PC-9 (cell line): ENCODE data around the gene BPIFB1. TPM values are rescaled to one million over a fixed set of nuclear protein-coding genes. Genes with fewer than 3 reads are reported as not detected.

Experiments used
- BruUV-seq: library from RNA; stranded (reverse); fragments of 400-500 nt; replicated peaks from 2 replicates; lab custom pipeline; 2021; lab: Mats Ljungman, UMichigan
- CTCF ChIA-PET: fragments of 300-600 bp; sonication (Branson Sonifier 250); formaldehyde crosslinking; loops from one replicate; lab custom pipeline; 2022; ENCODE audit warnings: antibody characterized with exemption; lab: Charles Lee
- POLR2A ChIA-PET: fragments of 300-600 bp; sonication (Branson Sonifier 250); formaldehyde crosslinking; loops from one replicate; lab custom pipeline; 2022; ENCODE audit warnings: antibody characterized with exemption; ENCODE audit not compliant: unreplicated experiment; lab: Charles Lee
- DNase-seq, 2 experiments: peaks; one replicate each; pipeline versions ENCODE4 v3.0.0 to v3.0.0-alpha.2; 2015 to 2022; ENCODE audit warnings: mixed read lengths in 1 of 2
- H2AFZ ChIP-seq: fragments of 200-600 bp; sonication (generic); 2 replicates; pipeline ENCODE4 v1.8.1; 2017; ENCODE audit warnings: antibody characterized with exemption
- H3F3A ChIP-seq: fragments of 200-600 bp; sonication (generic); 2 replicates; pipeline ENCODE4 v1.8.1; 2017; ENCODE audit warnings: antibody characterized with exemption, mild to moderate bottlenecking, low read depth; ENCODE audit not compliant: insufficient read depth
- H3K27ac ChIP-seq: fragments of 200-600 bp; sonication (generic); 2 replicates; pipeline ENCODE4 v1.6.1; 2016; ENCODE audit warnings: mixed run types
- H3K27me3 ChIP-seq: fragments of 200-600 bp; sonication (generic); 2 replicates; pipeline ENCODE4 v1.6.1; 2016; ENCODE audit warnings: low read depth, mixed run types; ENCODE audit not compliant: insufficient read depth
- H3K36me3 ChIP-seq: fragments of 200-600 bp; sonication (generic); 2 replicates; pipeline ENCODE4 v1.6.1; 2016; ENCODE audit warnings: low read depth, mixed run types
- H3K4me1 ChIP-seq: fragments of 200-600 bp; sonication (generic); replicated peaks from 2 replicates; pipeline ENCODE4 v1.6.1; 2016; ENCODE audit warnings: mixed run types; ENCODE audit not compliant: insufficient read depth
- H3K4me2 ChIP-seq: fragments of 200-600 bp; sonication (generic); 2 replicates; pipeline ENCODE4 v1.6.1; 2017; ENCODE audit warnings: mixed run types
- H3K4me3 ChIP-seq: fragments of 200-600 bp; sonication (generic); 2 replicates; pipeline ENCODE4 v1.6.1; 2016; ENCODE audit warnings: mixed run types
- H3K79me2 ChIP-seq: fragments of 200-600 bp; sonication (generic); 2 replicates; pipeline ENCODE4 v1.6.1; 2017; ENCODE audit warnings: low read depth, mixed run types
- H3K9me2 ChIP-seq: fragments of 200-600 bp; sonication (generic); 2 replicates; pipeline ENCODE4 v1.8.1; 2017; ENCODE audit warnings: mild to moderate bottlenecking; ENCODE audit not compliant: insufficient read depth
- H3K9me3 ChIP-seq: fragments of 200-600 bp; sonication (generic); 2 replicates; pipeline ENCODE4 v1.8.1; 2016; ENCODE audit warnings: low read depth; ENCODE audit not compliant: insufficient read depth
- H4K20me1 ChIP-seq: fragments of 200-600 bp; sonication (generic); 2 replicates; pipeline ENCODE4 v1.8.1; 2017; ENCODE audit not compliant: insufficient read depth
- EZH2 ChIP-seq: fragments of 200-600 bp; sonication (generic); IDR thresholded peaks from 2 replicates; pipeline ENCODE4 v1.8.0; 2017; ENCODE audit warnings: antibody characterized with exemption, low read depth
- intact Hi-C: fragments of 100-400 bp; cut with micrococcal nuclease; formaldehyde crosslinking; loops from one replicate; pipeline ENCODE4 v1.10.0; 2022; ENCODE audit not compliant: unreplicated experiment
- total RNA-seq: library from RNA; stranded (reverse); gene quantifications from 2 replicates; pipeline ENCODE4 v1.2.3, GENCODE V29; 2021
- TF ChIP-seq, protein P1 (sequence below): fragments of 200-600 bp; sonication (generic); conservative IDR thresholded peaks from 2 replicates; pipeline ENCODE4 v1.6.1; 2017; ENCODE audit warnings: mixed run types, antibody characterized with exemption, mild to moderate bottlenecking, moderate library complexity

The BPIFB1 gene
- total RNA-seq, 1 experiment from 2014 or later: not detected

- Histone ChIP-seq H3K4me1 (peaks cover 20% of the 10 kb centered on the region), H3F3A (peaks cover under 1% of the 10 kb centered on the region; the same call in 1 of the 2 replicates), H3K27ac (no peak overlapping the region), H3K4me3 (no peak overlapping the region), H3K79me2 (no peaks in the 10 kb centered on the region), H4K20me1 (no peaks in the 10 kb centered on the region), H3K36me3 (no peaks in the 10 kb centered on the region), H3K9me3 (no peaks in the 10 kb centered on the region), H3K4me2 (no peak overlapping the region), H3K9me2 (no peaks in the 10 kb centered on the region), H2AFZ (no peak overlapping the region), H3K27me3 (no peaks in the 10 kb centered on the region)
- intact Hi-C loops: no loop called here
- BruUV-seq: no TSS peak
- CTCF ChIA-PET: no interaction called here
- DNase-seq: no peak
- no peak for TF ChIP-seq EZH2
- TF ChIP-seq, protein P1, sequence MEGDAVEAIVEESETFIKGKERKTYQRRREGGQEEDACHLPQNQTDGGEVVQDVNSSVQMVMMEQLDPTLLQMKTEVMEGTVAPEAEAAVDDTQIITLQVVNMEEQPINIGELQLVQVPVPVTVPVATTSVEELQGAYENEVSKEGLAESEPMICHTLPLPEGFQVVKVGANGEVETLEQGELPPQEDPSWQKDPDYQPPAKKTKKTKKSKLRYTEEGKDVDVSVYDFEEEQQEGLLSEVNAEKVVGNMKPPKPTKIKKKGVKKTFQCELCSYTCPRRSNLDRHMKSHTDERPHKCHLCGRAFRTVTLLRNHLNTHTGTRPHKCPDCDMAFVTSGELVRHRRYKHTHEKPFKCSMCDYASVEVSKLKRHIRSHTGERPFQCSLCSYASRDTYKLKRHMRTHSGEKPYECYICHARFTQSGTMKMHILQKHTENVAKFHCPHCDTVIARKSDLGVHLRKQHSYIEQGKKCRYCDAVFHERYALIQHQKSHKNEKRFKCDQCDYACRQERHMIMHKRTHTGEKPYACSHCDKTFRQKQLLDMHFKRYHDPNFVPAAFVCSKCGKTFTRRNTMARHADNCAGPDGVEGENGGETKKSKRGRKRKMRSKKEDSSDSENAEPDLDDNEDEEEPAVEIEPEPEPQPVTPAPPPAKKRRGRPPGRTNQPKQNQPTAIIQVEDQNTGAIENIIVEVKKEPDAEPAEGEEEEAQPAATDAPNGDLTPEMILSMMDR: no peak
- POLR2A ChIA-PET: no interaction called here
Measured at GRCh38 chr20:33272155-33272873, 10.7 kb upstream of the BPIFB1 start.

- Histone ChIP-seq H2AFZ (no peak overlapping the region), H3K9me3 (no peaks in the 10 kb centered on the region), H3K36me3 (no peaks in the 10 kb centered on the region), H3K9me2 (no peaks in the 10 kb centered on the region), H3K4me2 (0 out of 2 replicates have a peak overlapping the region, but pooled peaks have one; percentile 22), H3F3A (peaks cover 7% of the 10 kb centered on the region; the same call in 1 of the 2 replicates), H3K4me3 (no peak overlapping the region), H3K4me1 (peaks cover 30% of the 10 kb centered on the region), H3K79me2 (no peaks in the 10 kb centered on the region), H3K27me3 (no peaks in the 10 kb centered on the region), H4K20me1 (no peaks in the 10 kb centered on the region), H3K27ac (no peak overlapping the region)
- CTCF ChIA-PET: no interaction called here
- DNase-seq: peak in 1 of 2 experiments; percentile 62
- no peak for TF ChIP-seq EZH2
- TF ChIP-seq, protein P1: no peak
- BruUV-seq: no TSS peak
- intact Hi-C loops: no loop called here
- POLR2A ChIA-PET: no interaction called here
Measured at GRCh38 chr20:33273117-33273851, 9.7 kb upstream of the BPIFB1 start.

DNA sequence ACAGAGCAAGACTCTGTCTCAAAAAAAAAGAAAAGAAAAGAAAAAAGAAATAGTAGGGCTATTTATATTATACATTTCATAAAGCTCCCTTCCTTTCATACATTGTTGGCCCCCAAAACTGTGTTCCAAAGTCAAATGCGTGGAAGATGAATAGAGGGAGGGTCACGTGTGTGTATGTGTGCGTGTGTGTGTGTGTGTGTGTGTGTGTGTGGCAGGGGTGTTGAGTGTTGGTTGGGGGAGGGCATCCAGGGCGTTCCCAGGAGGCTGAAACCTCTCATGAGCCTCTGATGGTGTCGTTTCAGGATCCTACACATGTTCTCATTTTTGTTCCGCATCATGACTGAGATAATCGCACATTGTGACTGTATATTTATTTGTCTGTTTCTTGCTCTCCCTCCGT is 7.8 kb upstream of the BPIFB1 start:
- Histone ChIP-seq H3K9me3 (no peaks in the 10 kb centered on the region), H3K36me3 (no peaks in the 10 kb centered on the region), H3K4me1 (peaks cover 45% of the 10 kb centered on the region), H3F3A (peaks cover 16% of the 10 kb centered on the region; the same call in 1 of the 2 replicates), H4K20me1 (no peaks in the 10 kb centered on the region), H3K4me2 (no peak overlapping the region), H3K9me2 (no peaks in the 10 kb centered on the region), H3K79me2 (no peaks in the 10 kb centered on the region), H3K4me3 (no peak overlapping the region), H3K27me3 (no peaks in the 10 kb centered on the region), H3K27ac (no peak overlapping the region), H2AFZ (no peak overlapping the region)
- intact Hi-C loops: no loop called here
- TF ChIP-seq, protein P1: no peak
- no peak for TF ChIP-seq EZH2
- no peak for DNase-seq
- CTCF ChIA-PET: no interaction called here
- POLR2A ChIA-PET: no interaction called here
- no TSS peak for BruUV-seq
